Measurements from ENCODE around the gene POLR2B. TPM values are rescaled to one million over a fixed set of nuclear protein-coding genes. Genes with fewer than 3 reads are reported as not detected.

Gene POLR2B
- total RNA-seq, 2 donors from 2014 or later, result 115 to 135 TPM

DNA sequence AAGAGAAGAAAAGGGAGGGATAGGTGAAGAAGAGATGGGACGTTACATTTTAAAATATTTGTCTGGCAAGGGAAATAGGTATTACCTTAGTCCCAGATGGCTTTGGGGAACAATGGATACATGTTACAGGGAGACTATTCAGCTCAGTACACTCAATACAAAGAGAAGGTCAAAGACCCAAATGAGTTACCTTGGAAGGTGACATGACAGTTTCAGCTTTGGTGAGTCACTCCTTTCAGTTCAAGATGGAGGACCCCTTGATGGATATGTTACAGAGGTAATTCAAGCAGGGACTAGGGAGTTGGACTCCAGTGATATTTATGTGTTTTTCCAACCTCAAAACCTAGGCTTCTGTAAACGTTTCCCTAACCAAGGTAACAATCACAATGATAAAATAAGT is 6.3 kb upstream of the POLR2B start:
- ATAC-seq (replicated peaks in 1 of 2) (peak; percentile 28 to 35), DNase-seq (no peak)
- Mint-ChIP-seq H3K4me1 (ENCODE audit: low read depth) (peaks cover 53% of the 10 kb centered on the region), H3K9me3 (peaks cover 3% of the 10 kb centered on the region in 2 donors), H3K36me3 (ENCODE audit: insufficient read depth in 2 of 2) (peaks cover 28 to 58% of the 10 kb centered on the region in 2 donors), H3K27me3 (ENCODE audit: low read depth) (no peaks in the 10 kb centered on the region), H3K27ac (peak overlapping the region; percentile 14), H3K4me3 (peak overlapping the region in 1 of 2 donors; percentile 76)

DNA sequence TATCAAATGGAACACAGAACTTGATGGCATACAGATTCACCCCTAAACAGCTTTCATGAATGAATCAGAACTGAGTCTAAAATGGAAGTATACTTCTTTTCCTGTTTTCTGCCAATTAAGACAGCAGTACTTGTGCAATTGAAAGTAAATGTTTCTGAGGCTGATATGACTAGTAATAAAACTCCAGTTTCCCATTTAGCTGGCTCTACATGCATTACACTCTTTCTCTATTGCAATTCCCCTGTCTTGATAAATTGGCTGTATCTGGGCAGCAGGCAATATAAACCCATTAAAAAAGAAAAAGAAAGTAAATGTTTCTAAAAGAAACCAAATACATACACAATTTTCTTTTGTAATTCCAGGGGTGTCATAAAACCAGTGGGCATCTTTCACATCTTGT is 5.9 kb upstream of the POLR2B start:
- peaks cover 53% of the 10 kb centered on the region for H3K4me1 Mint-ChIP-seq (ENCODE audit: low read depth)
- H3K27me3 Mint-ChIP-seq (ENCODE audit: low read depth), result no peaks in the 10 kb centered on the region
- peaks cover 28 to 58% of the 10 kb centered on the region in 2 donors for H3K36me3 Mint-ChIP-seq (ENCODE audit: insufficient read depth in 2 of 2)
- ATAC-seq (replicated peaks in 1 of 2) (peak; percentile 6 to 12), DNase-seq (no peak)
- H3K4me3 Mint-ChIP-seq, result peak overlapping the region; percentile 70 to 76
- H3K27ac Mint-ChIP-seq, result peak overlapping the region; percentile 14
- H3K9me3 Mint-ChIP-seq, result peaks cover 3% of the 10 kb centered on the region in 2 donors

DNA sequence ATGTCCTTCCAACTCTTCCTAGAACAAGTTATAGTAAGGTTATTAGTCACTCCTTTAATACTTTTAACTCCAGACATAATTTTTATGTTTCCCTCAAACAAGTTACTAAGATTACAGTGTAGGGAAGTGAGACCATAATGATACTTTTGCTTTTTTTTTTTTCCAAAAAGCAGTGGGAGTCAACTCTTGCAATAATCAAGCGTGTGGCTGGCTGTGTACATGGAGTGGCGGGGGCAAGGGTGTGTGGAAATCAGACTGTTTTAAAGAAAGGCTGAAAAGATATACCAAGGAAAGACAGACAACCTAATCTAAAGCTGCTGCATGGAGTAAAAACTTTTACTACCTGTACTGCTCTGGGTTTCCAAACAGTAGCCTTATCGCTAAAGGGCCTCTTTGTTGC is 5.4 kb upstream of the POLR2B start:
- peak overlapping the region; percentile 14 for H3K27ac Mint-ChIP-seq

DNA sequence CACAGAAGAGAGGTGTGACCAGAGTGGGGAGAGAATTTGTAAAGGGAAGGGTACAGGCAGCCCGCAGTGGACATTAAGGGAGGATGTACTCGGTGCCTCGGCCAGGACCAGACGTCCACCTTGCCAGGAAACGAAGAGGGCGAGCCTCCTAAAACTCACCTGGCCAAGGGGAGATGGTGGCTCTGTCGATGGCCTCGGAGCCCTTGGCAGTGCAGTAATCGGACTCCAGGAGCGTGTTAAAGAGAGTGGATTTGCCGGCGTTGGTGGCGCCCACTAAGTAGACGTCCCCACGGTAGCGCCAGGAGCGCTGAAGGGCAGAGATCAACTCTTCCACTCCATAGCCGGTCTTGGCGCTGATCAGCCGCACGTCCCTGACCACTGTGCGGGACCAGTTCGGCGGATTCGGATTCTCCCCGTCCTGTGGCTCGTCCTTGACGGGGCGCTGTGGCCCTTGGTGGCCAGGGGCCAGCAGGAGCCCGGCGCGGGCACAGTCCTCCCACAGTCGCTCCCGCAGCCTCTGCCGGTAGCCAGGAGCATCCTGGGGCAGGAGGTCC is 2.3 kb upstream of the POLR2B start:
- peaks cover 3% of the 10 kb centered on the region in 2 donors for H3K9me3 Mint-ChIP-seq
- peaks cover 60% of the 10 kb centered on the region for H3K4me1 Mint-ChIP-seq (ENCODE audit: low read depth)
- H3K27ac Mint-ChIP-seq, result peak overlapping the region; percentile 85
- H3K4me3 Mint-ChIP-seq, result peak overlapping the region; percentile 99
- ATAC-seq (replicated peaks in 1 of 2) (peak in 1 of 2 donors; percentile 0), DNase-seq (peak in 1 of 2 donors; percentile 12)
- H3K36me3 Mint-ChIP-seq (ENCODE audit: insufficient read depth in 2 of 2), result peaks cover 29 to 51% of the 10 kb centered on the region in 2 donors
- H3K27me3 Mint-ChIP-seq (ENCODE audit: low read depth), result no peaks in the 10 kb centered on the region

More for the DNA sequence above, 5.4 kb upstream of the POLR2B start:
- peak overlapping the region; percentile 70 to 76 for H3K4me3 Mint-ChIP-seq
- peaks cover 53% of the 10 kb centered on the region for H3K4me1 Mint-ChIP-seq (ENCODE audit: low read depth)
- DNase-seq, result no peak
- no peak for ATAC-seq (replicated peaks in 1 of 2)
- peaks cover 28 to 57% of the 10 kb centered on the region in 2 donors for H3K36me3 Mint-ChIP-seq (ENCODE audit: insufficient read depth in 2 of 2)
- no peaks in the 10 kb centered on the region for H3K27me3 Mint-ChIP-seq (ENCODE audit: low read depth)
- H3K9me3 Mint-ChIP-seq, result peaks cover 3% of the 10 kb centered on the region in 2 donors

DNA sequence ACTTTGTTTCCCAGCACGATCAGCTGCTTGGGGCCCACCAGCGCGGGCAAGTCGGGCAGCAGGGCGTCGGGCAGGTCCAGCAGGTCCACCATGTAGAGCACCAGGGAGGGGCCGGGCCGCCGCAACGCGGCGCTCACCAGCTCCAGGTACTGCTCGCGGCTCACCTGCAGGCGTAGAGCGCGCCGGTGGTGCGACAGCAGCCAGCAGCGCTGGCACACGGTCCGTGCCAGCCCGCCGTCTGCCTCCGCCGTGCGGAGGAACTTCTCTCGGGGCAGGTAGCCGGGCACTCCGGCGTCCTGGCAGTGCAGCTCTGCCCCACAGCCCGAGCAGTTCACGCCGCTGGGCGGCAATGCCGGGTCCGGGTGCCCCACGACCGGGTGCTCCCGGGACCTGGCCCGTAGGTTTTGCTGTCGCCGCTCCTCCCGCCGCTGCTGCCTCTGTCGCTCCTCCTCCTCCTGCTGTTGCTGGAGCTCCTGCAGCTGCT is 1.8 kb upstream of the POLR2B start:
- H3K27ac Mint-ChIP-seq, result peak overlapping the region; percentile 98
- peaks cover 29 to 50% of the 10 kb centered on the region in 2 donors for H3K36me3 Mint-ChIP-seq (ENCODE audit: insufficient read depth in 2 of 2)
- H3K9me3 Mint-ChIP-seq, result peaks cover 0 to 3% of the 10 kb centered on the region in 2 donors
- H3K27me3 Mint-ChIP-seq (ENCODE audit: low read depth), result no peaks in the 10 kb centered on the region
- DNase-seq, result peak; percentile 60 to 61
- H3K4me3 Mint-ChIP-seq, result peak overlapping the region; percentile 99
- ATAC-seq (replicated peaks in 1 of 2), result peak; percentile 41 to 43
- H3K4me1 Mint-ChIP-seq (ENCODE audit: low read depth), result peaks cover 62% of the 10 kb centered on the region

DNA sequence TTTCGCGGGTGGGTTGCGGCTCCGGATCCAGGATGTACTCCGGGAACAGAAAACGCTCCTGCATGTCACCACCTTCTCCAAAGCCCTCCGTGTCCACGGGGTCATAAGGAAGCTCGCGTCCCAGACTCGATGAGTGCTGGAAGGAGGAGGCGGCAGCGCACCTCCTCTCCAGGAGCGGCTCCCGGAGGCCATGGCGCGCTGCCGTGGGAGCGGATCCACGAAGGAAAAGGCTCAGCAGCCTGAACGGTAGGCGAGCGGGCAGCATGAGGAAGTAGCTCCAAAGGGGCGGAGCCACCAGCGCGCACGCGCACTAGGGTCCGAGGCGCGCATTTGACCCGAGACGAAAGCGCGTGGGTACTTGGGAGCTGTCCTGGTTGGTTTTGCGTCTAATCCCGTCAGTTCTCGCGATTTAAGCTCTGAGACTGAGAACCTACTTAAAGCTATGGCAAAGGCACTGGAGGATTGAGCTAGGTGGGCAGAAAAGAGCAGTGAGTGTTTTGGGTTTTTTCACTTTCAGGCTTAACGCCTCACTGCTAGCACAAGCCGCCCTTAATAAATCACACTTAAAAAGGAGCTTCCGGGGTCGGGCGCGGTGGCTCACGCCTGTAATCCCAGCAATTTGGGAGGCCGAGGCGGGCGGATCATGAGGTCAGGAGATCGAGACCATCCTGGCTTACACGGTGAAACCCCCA is 1.2 kb upstream of the POLR2B start, which contains the start of gene NOA1:
NOA1 (minus strand) TSS at position 286 of the 692 bp plus-strand sequence; CDS start at position 265, 21 bp downstream.
- DNase-seq (peak; percentile 95 to 98), ATAC-seq (replicated peaks in 1 of 2) (peak; percentile 84 to 85)
- H3K4me1 Mint-ChIP-seq (ENCODE audit: low read depth), result peaks cover 62% of the 10 kb centered on the region
- peak within 1 kb of the TSS; percentile 99 for H3K4me3 Mint-ChIP-seq
- H3K27ac Mint-ChIP-seq, result peak within 1 kb of the TSS; percentile 98
- peaks cover 0 to 3% of the 10 kb centered on the region in 2 donors for H3K9me3 Mint-ChIP-seq
- H3K36me3 Mint-ChIP-seq (ENCODE audit: insufficient read depth in 2 of 2), result peaks cover 24 to 47% of the 10 kb centered on the region in 2 donors
- no peaks in the 10 kb centered on the region for H3K27me3 Mint-ChIP-seq (ENCODE audit: low read depth)

DNA sequence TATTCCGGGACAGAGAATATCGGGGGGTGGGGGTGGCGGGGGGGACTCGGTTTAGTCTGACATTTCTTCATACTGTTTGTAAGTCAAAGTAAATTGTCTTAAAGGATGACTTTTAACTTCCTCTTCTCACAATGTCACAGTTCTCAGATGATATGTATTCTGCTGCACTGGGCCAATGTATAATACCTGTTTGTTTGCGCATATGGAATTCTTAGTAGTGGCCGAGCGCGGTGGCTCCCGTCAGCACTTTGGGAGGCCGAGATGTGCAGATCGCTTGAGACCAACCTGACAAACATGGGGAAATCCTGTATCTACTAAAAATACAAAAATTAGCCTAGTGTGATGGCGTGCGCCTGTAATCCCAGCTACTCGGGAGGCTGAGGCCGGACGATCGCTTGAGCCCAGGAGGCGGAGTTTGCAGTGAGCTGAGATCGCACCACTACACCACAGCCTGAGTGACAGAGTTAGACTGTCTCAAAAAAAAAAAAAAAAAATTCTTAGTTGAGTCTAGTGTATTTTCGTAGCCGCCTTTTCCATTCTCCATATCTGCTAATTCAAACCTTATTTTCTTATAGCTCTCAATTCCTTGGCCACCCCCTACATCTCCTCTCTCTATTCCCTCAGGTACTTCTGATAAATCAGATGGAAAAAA is 851 bp downstream of the POLR2B start:
- peak overlapping the region; percentile 98 for H3K27ac Mint-ChIP-seq
- peaks cover 63% of the 10 kb centered on the region for H3K4me1 Mint-ChIP-seq (ENCODE audit: low read depth)
- no peaks in the 10 kb centered on the region for H3K9me3 Mint-ChIP-seq
- ATAC-seq (replicated peaks in 1 of 2) (peak; percentile 11 to 14), DNase-seq (peak; percentile 66 to 71)
- H3K36me3 Mint-ChIP-seq (ENCODE audit: insufficient read depth in 2 of 2), result peaks cover 12 to 32% of the 10 kb centered on the region in 2 donors
- peak overlapping the region; percentile 99 for H3K4me3 Mint-ChIP-seq
- no peaks in the 10 kb centered on the region for H3K27me3 Mint-ChIP-seq (ENCODE audit: low read depth)

DNA sequence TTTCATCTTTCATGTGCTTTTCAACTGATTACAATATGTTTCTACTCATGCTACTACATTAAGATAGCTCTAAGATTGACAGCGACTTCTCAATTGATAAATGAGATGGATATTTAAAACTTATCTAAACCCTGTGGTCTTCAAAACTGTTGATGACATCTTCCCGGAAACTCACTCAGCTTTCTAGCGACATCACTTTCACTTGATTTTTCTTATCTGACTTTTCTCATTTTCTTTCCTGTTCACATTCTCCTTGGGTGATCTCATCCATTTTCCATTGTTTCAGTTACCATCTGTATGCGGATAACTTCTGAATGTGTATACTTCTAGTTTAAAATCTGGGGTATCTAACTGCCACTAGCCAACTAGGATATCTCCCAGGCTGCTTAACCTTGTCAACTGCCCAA is 3.1 kb downstream of the POLR2B start:
- Mint-ChIP-seq H3K4me1 (ENCODE audit: low read depth) (peaks cover 51% of the 10 kb centered on the region), H3K36me3 (ENCODE audit: insufficient read depth in 2 of 2) (peaks cover 13 to 26% of the 10 kb centered on the region in 2 donors), H3K9me3 (no peaks in the 10 kb centered on the region)

DNA sequence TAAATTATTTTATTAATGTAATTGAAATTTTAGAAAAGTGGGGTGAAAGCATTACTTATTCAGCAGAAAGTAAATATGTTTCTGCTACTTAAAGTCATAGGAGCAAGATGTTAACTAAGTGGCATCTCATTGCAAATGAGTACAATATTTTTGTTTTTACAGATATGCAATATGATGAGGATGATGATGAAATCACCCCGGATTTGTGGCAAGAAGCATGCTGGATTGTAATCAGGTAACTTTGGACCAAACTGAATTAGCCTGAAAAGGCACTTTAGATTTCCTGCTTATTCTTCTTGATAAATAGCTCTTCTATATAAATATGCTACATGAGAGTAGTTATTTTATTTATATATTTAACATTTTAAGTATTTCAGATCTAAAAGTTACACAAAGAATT is 7.5 kb downstream of the POLR2B start:
- no peaks in the 10 kb centered on the region for H3K9me3 Mint-ChIP-seq
- ATAC-seq (replicated peaks in 1 of 2) (no peak), DNase-seq (no peak)
- H3K27me3 Mint-ChIP-seq (ENCODE audit: low read depth), result no peaks in the 10 kb centered on the region
- H3K27ac Mint-ChIP-seq, result no peak overlapping the region
- H3K4me3 Mint-ChIP-seq, result no peak overlapping the region
- H3K36me3 Mint-ChIP-seq (ENCODE audit: insufficient read depth in 2 of 2), result peaks cover 9 to 25% of the 10 kb centered on the region in 2 donors
- peaks cover 53% of the 10 kb centered on the region for H3K4me1 Mint-ChIP-seq (ENCODE audit: low read depth)

More for the DNA sequence above, 3.1 kb downstream of the POLR2B start:
- H3K27me3 Mint-ChIP-seq (ENCODE audit: low read depth), result no peaks in the 10 kb centered on the region
- DNase-seq (no peak), ATAC-seq (replicated peaks in 1 of 2) (no peak)
- H3K4me3 Mint-ChIP-seq, result peak overlapping the region; percentile 99
- H3K27ac Mint-ChIP-seq, result peak overlapping the region; percentile 82

DNA sequence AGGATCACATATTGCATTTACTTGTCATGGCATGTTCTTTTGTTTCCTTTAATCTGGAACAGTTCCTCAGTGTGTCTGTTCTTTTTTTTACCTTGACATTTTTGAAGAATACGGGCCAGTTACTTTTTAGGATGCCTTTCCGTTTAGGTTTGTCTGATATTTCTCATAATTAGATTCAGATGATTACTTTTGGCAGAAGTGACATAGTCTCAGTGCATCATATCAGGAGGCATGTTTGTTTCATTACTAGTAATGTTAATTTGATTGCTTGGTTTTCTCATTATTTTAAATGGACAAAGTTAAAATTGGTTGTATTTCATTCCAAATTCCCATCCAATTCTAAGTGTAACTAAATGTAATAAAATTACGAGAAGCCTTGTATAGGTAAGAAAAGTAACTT is 8.3 kb downstream of the POLR2B start:
- Mint-ChIP-seq H3K27me3 (ENCODE audit: low read depth) (no peaks in the 10 kb centered on the region), H3K27ac (no peak overlapping the region), H3K36me3 (ENCODE audit: insufficient read depth in 2 of 2) (peaks cover 5 to 26% of the 10 kb centered on the region in 2 donors), H3K9me3 (no peaks in the 10 kb centered on the region), H3K4me3 (no peak overlapping the region), H3K4me1 (ENCODE audit: low read depth) (peaks cover 51% of the 10 kb centered on the region)
- no peak for ATAC-seq (replicated peaks in 1 of 2)
- DNase-seq, result no peak

DNA sequence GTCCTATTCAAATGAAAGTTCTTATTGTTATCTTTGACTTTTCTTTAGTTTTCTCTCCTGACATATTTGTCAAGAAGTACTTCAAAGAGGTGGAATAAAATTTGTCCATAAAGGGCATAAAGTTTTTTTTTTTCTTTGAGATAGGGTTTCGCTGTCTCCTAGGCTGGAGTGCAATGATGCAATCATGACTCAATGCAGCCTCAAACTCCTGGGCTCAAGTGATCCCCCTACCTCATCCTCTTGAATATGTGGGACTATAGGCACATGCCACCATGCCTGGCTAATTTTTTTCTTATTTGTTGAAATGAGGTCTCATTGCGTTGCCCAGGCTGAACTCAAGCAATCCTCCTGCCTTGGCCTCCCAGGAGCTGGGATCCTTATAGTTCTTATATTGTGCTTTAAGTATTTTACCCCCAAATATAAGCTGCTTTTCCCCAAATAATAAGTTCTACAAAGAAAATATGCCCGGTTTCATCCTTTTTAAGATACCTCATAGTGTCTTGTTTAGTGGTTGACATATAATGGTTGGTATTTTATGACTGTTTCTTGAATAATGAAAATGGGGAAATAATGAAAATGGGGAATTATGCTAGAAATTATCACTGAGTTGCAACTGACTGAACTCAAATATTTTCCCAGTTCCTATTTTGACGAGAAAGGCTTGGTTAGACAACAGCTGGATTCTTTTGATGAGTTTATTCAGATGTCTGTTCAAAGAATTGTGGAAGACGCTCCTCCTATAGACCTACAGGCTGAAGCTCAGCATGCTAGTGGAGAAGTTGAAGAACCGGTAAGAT is 11.6 kb downstream of the POLR2B start:
- H3K9me3 Mint-ChIP-seq, result no peaks in the 10 kb centered on the region
- H3K4me3 Mint-ChIP-seq, result no peak overlapping the region
- H3K27ac Mint-ChIP-seq, result peak overlapping the region; percentile 91
- DNase-seq, result no peak
- H3K4me1 Mint-ChIP-seq (ENCODE audit: low read depth), result peaks cover 24% of the 10 kb centered on the region
- H3K27me3 Mint-ChIP-seq (ENCODE audit: low read depth), result no peaks in the 10 kb centered on the region
- no peak for ATAC-seq (replicated peaks in 1 of 2)
- H3K36me3 Mint-ChIP-seq (ENCODE audit: insufficient read depth in 2 of 2), result peaks cover 8 to 34% of the 10 kb centered on the region in 2 donors

DNA sequence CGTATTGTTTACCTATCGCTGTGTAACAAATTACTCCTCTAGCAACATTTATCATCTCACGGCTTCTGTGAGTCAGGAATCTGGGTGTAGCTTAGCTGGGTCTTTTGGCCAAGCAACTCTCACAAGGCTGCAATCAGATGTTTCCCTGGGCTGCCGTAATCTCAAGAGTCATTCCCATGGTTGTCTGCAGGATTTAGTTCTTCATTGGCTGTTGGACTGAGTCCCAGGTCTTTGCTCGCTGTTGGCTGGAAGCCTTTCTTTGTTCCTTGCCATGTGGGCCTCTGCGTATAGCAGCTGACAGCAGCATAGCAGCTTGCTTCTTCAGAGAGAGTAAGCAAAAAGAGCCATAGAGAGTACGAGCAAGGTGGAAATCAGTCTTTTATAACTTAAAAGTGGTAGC is 16.8 kb downstream of the POLR2B start:
- Mint-ChIP-seq H3K4me3 (no peak overlapping the region), H3K4me1 (ENCODE audit: low read depth) (peaks cover 12% of the 10 kb centered on the region), H3K36me3 (ENCODE audit: insufficient read depth in 2 of 2) (peaks cover 10 to 58% of the 10 kb centered on the region in 2 donors), H3K27me3 (ENCODE audit: low read depth) (no peaks in the 10 kb centered on the region), H3K27ac (peak overlapping the region; percentile 5), H3K9me3 (no peaks in the 10 kb centered on the region)
- ATAC-seq (replicated peaks in 1 of 2), result no peak
- DNase-seq, result no peak

Data from activated T-cell treated with anti-CD3 and anti-CD28 coated beads, Interleukin-2, amount 50 U/mL, for 72 hours (primary cell).